SKM-1 treated with dmso at 0.1 percent for 144 hours (cell line): Measurements from ENCODE around the gene ST6GAL2.

Experiments
- DNase-seq: peaks from one replicate; lab custom pipeline; 2025; ENCODE audit not compliant: unreplicated experiment; lab: John Stamatoyannopoulos, UW

Gene ST6GAL2

GRCh38 chr2:106831241-106831640 lies 54.7 kb downstream of the ST6GAL2 start:
- DNase-seq, result no peak

GRCh38 chr2:106830191-106830590 lies 55.8 kb downstream of the ST6GAL2 start:
- DNase-seq, result peak; percentile 38

- DNase-seq, result no peak
These were observed 57.8 kb downstream of the ST6GAL2 start for GRCh38 chr2:106828119-106828518.

- DNase-seq, result no peak
These were observed 58.8 kb downstream of the ST6GAL2 start for GRCh38 chr2:106827158-106827557.

- no peak for DNase-seq
These were observed 60.8 kb downstream of the ST6GAL2 start for GRCh38 chr2:106825161-106825560.

- DNase-seq, result no peak
These were observed 69.0 kb downstream of the ST6GAL2 start for GRCh38 chr2:106816974-106817373.

GRCh38 chr2:106812841-106813240 lies 73.1 kb downstream of the ST6GAL2 start:
- DNase-seq, result no peak

GRCh38 chr2:106812383-106812782 lies 73.6 kb downstream of the ST6GAL2 start:
- DNase-seq, result no peak

- DNase-seq, result no peak
These were observed 80.3 kb downstream of the ST6GAL2 start for GRCh38 chr2:106805716-106806115.

GRCh38 chr2:106804161-106804560 lies 81.8 kb downstream of the ST6GAL2 start:
- no peak for DNase-seq

- no peak for DNase-seq
These were observed 84.9 kb downstream of the ST6GAL2 start for GRCh38 chr2:106800976-106801655.

- DNase-seq, result no peak
These were observed 85.8 kb downstream of the ST6GAL2 start for GRCh38 chr2:106800180-106800579.

- DNase-seq, result no peak
These were observed 87.0 kb downstream of the ST6GAL2 start for GRCh38 chr2:106798826-106799552.

- DNase-seq, result no peak
These were observed 88.5 kb downstream of the ST6GAL2 start for GRCh38 chr2:106797494-106797893.

GRCh38 chr2:106792671-106793070 lies 93.3 kb downstream of the ST6GAL2 start:
- DNase-seq, result no peak

GRCh38 chr2:106789185-106789584 lies 96.8 kb downstream of the ST6GAL2 start:
- no peak for DNase-seq

GRCh38 chr2:106782681-106783080 lies 103.3 kb downstream of the ST6GAL2 start:
- no peak for DNase-seq

- DNase-seq, result no peak
These were observed 104.8 kb downstream of the ST6GAL2 start for GRCh38 chr2:106781196-106781595.

GRCh38 chr2:106771811-106772210 lies 114.2 kb downstream of the ST6GAL2 start:
- DNase-seq, result no peak

GRCh38 chr2:106770986-106771385 lies 115.0 kb downstream of the ST6GAL2 start:
- no peak for DNase-seq

GRCh38 chr2:106764614-106765013 lies 121.4 kb downstream of the ST6GAL2 start:
- DNase-seq, result no peak

GRCh38 chr2:106759966-106760365 lies 126.0 kb downstream of the ST6GAL2 start:
- DNase-seq, result no peak
